GM06990 (cell line): ENCODE results near the gene OSM.

Source experiments
- DNase-seq: peaks from one replicate; pipeline ENCODE4 v3.0.0-alpha.2; 2011; ENCODE audit not compliant: insufficient read length; ENCODE audit errors: extremely low read depth
- H3K27me3 ChIP-seq: replicated peaks from 2 replicates; pipeline ENCODE4 v1.6.0; 2011; ENCODE audit warnings: low read length; ENCODE audit not compliant: control insufficient read depth, insufficient read depth
- H3K36me3 ChIP-seq: 2 replicates; pipeline ENCODE4 v1.5.1; 2011; ENCODE audit warnings: low read length; ENCODE audit not compliant: control insufficient read depth, insufficient read depth
- H3K4me3 ChIP-seq: replicated peaks from 2 replicates; pipeline ENCODE4 v1.5.1; 2011; ENCODE audit warnings: low read depth, mild to moderate bottlenecking, control low read depth, low read length
- TF ChIP-seq, protein P1 (sequence below): IDR thresholded peaks from 2 replicates; pipeline ENCODE4 v1.5.1; 2011; ENCODE audit warnings: low read length, control low read depth, mild to moderate bottlenecking, inconsistent platforms; ENCODE audit not compliant: insufficient read depth, poor library complexity, severe bottlenecking

The OSM gene

DNA sequence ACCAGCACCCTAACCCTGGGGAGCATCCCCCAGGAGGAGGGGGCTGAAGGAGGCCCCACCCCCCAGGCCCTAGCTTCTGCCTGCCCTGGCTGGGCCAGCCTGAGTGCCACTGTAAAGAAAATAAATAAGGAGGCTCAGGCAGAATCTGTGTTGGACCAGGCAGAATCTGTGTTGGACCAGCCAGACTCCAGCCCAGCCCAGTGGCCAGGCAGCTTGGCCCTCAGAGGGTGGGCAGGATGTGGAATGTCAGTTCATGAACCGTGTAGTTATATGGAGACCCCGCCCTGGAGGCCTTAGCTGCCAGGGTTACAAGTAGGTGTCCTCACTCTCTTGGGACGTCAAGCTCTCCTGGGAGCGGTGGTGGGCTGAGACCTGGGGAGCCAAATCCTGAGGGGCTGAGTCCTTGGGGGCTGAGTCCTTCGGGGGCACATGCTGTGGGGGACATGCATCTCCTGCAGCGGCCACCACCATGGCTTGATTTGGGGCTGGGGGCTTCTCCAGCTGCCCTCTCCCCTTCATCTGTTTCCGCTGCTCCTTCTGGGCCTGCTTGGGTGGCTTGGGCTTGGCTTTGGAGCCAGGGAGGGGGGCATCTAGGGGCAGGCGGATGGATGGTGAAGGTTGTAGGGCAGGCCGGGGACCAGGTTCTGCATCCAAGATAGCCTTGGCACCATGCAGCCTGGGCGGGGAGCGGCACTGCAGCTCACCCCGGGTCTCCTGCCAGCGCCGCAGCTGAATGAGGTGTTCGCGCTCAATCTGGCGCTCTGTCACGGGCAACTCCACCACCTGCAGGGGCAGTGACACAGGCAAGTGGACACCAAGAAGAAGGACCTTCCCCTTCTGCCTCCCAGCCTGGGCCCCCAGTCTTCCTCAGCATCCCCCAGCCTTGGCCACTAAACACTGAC is 25.7 kb upstream of the OSM start:
- no peak overlapping the region for H3K4me3 ChIP-seq
- no peaks in the 10 kb centered on the region for H3K27me3 ChIP-seq
- TF ChIP-seq, protein P1, sequence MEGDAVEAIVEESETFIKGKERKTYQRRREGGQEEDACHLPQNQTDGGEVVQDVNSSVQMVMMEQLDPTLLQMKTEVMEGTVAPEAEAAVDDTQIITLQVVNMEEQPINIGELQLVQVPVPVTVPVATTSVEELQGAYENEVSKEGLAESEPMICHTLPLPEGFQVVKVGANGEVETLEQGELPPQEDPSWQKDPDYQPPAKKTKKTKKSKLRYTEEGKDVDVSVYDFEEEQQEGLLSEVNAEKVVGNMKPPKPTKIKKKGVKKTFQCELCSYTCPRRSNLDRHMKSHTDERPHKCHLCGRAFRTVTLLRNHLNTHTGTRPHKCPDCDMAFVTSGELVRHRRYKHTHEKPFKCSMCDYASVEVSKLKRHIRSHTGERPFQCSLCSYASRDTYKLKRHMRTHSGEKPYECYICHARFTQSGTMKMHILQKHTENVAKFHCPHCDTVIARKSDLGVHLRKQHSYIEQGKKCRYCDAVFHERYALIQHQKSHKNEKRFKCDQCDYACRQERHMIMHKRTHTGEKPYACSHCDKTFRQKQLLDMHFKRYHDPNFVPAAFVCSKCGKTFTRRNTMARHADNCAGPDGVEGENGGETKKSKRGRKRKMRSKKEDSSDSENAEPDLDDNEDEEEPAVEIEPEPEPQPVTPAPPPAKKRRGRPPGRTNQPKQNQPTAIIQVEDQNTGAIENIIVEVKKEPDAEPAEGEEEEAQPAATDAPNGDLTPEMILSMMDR, result no peak
- DNase-seq, result no peak
- peaks cover 48% of the 10 kb centered on the region for H3K36me3 ChIP-seq

DNA sequence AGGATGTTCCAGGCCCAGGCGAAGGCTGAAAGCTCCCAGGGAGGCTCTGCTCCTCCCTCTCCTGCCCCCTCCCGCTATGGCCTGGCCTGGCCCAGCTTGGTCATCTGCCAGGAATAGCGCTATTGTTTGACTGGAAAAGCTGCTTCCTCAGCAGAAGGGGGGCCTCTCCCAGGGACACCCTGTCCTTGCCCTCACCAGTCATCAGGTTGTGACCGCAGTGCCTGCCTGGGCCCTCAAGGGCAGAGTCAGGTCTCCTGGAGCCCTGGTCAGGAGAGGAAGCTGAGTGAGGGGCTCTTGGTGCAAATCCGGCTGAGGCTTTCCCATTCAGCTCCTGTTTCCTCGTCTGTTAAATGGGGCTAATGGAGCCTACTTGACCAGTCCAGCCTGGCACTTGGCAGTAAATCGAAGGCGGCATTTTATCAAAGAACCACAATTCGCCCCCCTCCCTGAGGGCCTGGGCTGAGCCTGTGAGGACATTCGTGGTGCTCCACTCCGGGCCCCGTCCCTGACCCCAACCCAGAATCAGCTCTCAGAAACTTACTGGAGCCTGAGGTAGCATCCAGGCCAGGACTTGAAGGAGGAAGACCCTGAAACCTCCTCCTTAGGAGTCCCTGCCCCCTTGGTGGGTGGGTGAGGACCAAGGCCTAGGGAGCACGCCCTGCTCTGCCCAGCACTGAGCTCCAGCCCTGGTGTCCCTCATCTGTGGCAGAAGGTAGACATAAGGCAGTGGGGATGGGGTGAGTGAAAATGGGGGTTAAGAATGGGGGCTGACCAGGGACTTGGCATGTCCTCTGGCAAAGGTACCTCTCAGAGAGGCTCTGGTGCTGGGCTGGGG is 24.6 kb upstream of the OSM start:
- no peak for DNase-seq
- TF ChIP-seq, protein P1, result no peak
- Histone ChIP-seq H3K4me3 (no peak overlapping the region), H3K27me3 (no peaks in the 10 kb centered on the region), H3K36me3 (peaks cover 41% of the 10 kb centered on the region)

DNA sequence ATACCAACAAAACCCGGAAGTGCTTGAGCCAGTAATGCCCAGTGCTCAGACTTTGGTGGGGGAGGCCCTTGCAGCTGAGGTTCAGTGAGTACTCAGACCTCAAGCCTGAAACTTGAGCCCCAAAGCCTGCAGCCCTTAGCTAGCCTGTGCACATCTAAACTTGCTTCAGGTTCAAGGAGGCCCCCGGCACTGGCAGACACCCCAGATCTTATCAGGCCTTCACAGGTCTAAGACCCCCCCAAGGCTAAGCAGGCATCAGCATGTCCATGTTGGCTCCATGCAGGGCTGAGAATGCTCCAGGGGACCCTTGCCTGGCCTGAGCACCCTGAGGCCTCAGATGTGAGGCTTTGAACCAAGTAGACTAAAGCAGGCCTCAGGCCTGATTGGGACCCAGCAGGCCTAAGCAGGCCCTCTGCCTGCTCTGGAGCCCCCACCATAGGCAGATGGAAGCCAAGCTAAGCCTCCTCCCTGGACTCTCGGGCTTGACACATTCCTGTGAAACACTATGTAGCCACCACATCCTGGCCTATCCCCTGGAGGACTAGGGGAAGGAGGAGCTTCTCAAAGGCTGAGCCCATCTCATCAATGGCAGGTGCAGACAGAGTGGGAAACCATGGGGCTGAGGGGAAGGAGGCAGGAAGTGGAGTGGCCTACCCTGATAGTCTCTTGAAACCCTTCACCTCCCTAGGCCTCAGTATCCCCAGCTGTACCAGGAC is 23.8 kb upstream of the OSM start:
- no peaks in the 10 kb centered on the region for H3K27me3 ChIP-seq
- peaks cover 33% of the 10 kb centered on the region for H3K36me3 ChIP-seq
- TF ChIP-seq, protein P1, result no peak
- DNase-seq, result no peak
- peak overlapping the region; percentile 75 for H3K4me3 ChIP-seq

DNA sequence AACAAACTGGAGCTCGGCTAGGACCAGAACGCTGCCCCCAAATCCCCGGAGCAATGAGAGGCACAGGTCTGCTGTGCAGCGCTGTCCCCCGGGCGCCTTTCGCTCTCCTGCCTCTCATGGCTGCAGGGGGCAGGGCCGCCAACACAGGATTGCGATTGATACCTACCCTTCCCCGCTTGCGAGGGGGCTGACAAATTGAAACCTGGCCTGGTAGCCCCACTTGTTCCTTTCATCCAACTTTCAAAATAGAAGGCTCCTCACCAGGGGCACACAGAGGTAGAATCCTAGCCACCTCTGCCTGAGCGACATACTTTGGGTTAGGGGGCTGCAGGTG is 23.3 kb upstream of the OSM start:
- DNase-seq, result no peak
- Histone ChIP-seq H3K36me3 (peaks cover 29% of the 10 kb centered on the region), H3K4me3 (peak overlapping the region; percentile 75), H3K27me3 (no peaks in the 10 kb centered on the region)
- TF ChIP-seq, protein P1, result peak; percentile 2

DNA sequence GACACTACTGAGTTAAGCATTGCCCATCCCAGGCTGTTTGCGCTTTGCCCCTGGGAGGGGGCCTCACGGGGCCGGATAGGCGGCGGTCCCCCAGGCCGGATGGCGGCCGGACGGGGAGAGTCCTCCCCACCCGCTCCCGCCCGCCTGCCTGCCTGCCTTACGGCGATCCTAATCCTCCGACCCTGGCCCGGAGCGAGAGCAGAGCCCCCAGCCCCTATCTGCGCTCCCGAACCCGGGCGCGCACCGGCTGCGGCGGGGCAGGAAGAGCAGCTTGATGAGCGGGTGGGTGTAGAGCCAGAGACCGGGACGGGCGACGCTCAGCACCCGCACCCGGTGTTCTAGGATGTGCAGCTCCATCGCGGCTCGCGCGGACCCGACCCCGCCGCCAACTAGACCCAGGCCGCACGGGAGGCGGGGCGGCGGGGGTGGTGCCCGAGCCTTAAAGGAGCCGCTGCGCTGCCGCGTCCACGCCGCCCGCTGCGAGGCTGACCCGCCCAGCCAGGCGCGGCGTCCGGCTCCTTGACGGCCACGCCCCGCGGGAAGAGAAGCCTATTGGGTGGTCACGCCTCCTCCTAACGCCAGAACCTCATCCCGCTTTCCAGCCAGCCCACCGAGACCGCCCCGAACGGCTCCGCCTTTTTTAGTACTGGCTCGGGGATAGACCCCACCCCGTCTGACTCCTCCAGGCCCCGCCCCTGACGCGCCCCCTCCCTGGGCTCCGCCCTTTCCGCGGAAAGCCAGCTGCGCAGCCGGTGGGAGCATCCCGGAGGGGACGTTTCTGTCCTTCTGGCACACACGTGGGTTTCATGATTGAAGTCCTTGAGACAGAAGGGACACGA is 22.7 kb upstream of the OSM start, which contains the start of gene CASTOR1:
CASTOR1 (minus strand) TSS at position 365 of the 839 bp plus-strand sequence; CDS start at position 357, 8 bp downstream.
- Histone ChIP-seq H3K4me3 (peak within 1 kb of the TSS; percentile 75), H3K27me3 (no peaks in the 10 kb centered on the region), H3K36me3 (peaks cover 24% of the 10 kb centered on the region)
- TF ChIP-seq, protein P1, result no peak
- peak; percentile 87 for DNase-seq
